HG02642 (cell line): ENCODE data around the gene MYO9A.

Experiments used
- ATAC-seq: cut with Tn5 transposase; IDR thresholded peaks from one replicate; pipeline ENCODE4 v1.9.1; 2021; ENCODE audit warnings: mild to moderate bottlenecking; ENCODE audit not compliant: unreplicated experiment, poor library complexity

The MYO9A gene

GRCh38 chr15:71800190-71800589 lies 317.8 kb downstream of the MYO9A start:
- no peak for ATAC-seq

GRCh38 chr15:71798641-71799040 lies 319.3 kb downstream of the MYO9A start:
- ATAC-seq = no peak

GRCh38 chr15:71792521-71792920 lies 325.4 kb downstream of the MYO9A start:
- ATAC-seq = no peak

GRCh38 chr15:71791975-71792374 lies 326.0 kb downstream of the MYO9A start:
- ATAC-seq = no peak

- ATAC-seq = no peak
These were observed 327.9 kb downstream of the MYO9A start for GRCh38 chr15:71790081-71790480.

- ATAC-seq = no peak
These were observed 328.3 kb downstream of the MYO9A start for GRCh38 chr15:71789616-71790015.

GRCh38 chr15:71788646-71789579 lies 329.0 kb downstream of the MYO9A start:
- ATAC-seq = no peak

GRCh38 chr15:71786673-71787072 lies 331.3 kb downstream of the MYO9A start:
- ATAC-seq = no peak

- ATAC-seq = no peak
These were observed 332.0 kb downstream of the MYO9A start for GRCh38 chr15:71785996-71786395.

GRCh38 chr15:71784719-71785118 lies 333.2 kb downstream of the MYO9A start:
- ATAC-seq = no peak

- ATAC-seq = no peak
These were observed 335.4 kb downstream of the MYO9A start for GRCh38 chr15:71782422-71783165.

GRCh38 chr15:71781965-71782265 lies 336.0 kb downstream of the MYO9A start:
- no peak for ATAC-seq

- ATAC-seq = no peak
These were observed 336.6 kb downstream of the MYO9A start for GRCh38 chr15:71781179-71781964.

GRCh38 chr15:71780115-71780976 lies 337.6 kb downstream of the MYO9A start:
- ATAC-seq = no peak

- no peak for ATAC-seq
These were observed 338.7 kb downstream of the MYO9A start for GRCh38 chr15:71779073-71779797.

- ATAC-seq = no peak
These were observed 340.6 kb downstream of the MYO9A start for GRCh38 chr15:71777216-71777943.

GRCh38 chr15:71776304-71776703 lies 341.6 kb downstream of the MYO9A start:
- ATAC-seq = no peak

GRCh38 chr15:71775856-71776255 lies 342.1 kb downstream of the MYO9A start:
- no peak for ATAC-seq
